Trophoblast cell (in vitro differentiated cells and primary cell): ENCODE data around the gene FGD2.
"Not testable (repeated sequence)": the region's sequence is repeated elsewhere in the genome, so short reads cannot be mapped to it uniquely, and the experiment has no call there.

Experiments
- DNase-seq, 2 donors: peaks; one replicate each; pipeline ENCODE4 v3.0.0-alpha.2; 2016
- H2AFZ ChIP-seq: 2 replicates; pipeline ENCODE4 v1.6.1; 2013; ENCODE audit warnings: low read length, moderate library complexity, mild to moderate bottlenecking; ENCODE audit not compliant: insufficient read depth, poor library complexity
- H2AK5ac ChIP-seq: 2 replicates; pipeline ENCODE4 v1.6.1; 2013; ENCODE audit warnings: mild to moderate bottlenecking, low read length
- H2BK120ac ChIP-seq: 2 replicates; pipeline ENCODE4 v1.6.1; 2013; ENCODE audit warnings: low read length, mild to moderate bottlenecking, moderate library complexity; ENCODE audit not compliant: insufficient read depth, poor library complexity
- H2BK12ac ChIP-seq: 2 replicates; pipeline ENCODE4 v1.6.1; 2013; ENCODE audit warnings: mild to moderate bottlenecking, low read length, moderate library complexity
- H2BK5ac ChIP-seq: 2 replicates; pipeline ENCODE4 v1.6.1; 2013; ENCODE audit warnings: low read length, low read depth, moderate library complexity, mild to moderate bottlenecking; ENCODE audit not compliant: poor library complexity
- H3K14ac ChIP-seq: 2 replicates; pipeline ENCODE4 v1.6.1; 2013; ENCODE audit warnings: mild to moderate bottlenecking, low read length
- H3K18ac ChIP-seq: 2 replicates; pipeline ENCODE4 v1.6.1; 2013; ENCODE audit warnings: mild to moderate bottlenecking, low read length
- H3K23ac ChIP-seq: 2 replicates; pipeline ENCODE4 v1.6.1; 2013; ENCODE audit warnings: low read length
- H3K27ac ChIP-seq: 2 replicates; pipeline ENCODE4 v1.5.1; 2013; ENCODE audit warnings: low read depth, mild to moderate bottlenecking, inconsistent platforms, low read length, moderate library complexity
- H3K27me3 ChIP-seq: 2 replicates; pipeline ENCODE4 v1.6.1; 2013; ENCODE audit warnings: inconsistent platforms, mild to moderate bottlenecking, low read length, moderate library complexity; ENCODE audit not compliant: insufficient read depth
- H3K36me3 ChIP-seq, 2 experiments: 1 replicate in 1 of 2; 2 replicates in 1 of 2; pipeline ENCODE4 v1.6.1; 2013; ENCODE audit warnings: low read length in 2 of 2, mild to moderate bottlenecking in 2 of 2, moderate library complexity in 1 of 2; ENCODE audit not compliant: insufficient read depth in 2 of 2, control insufficient read depth in 1 of 2
- H3K4ac ChIP-seq: 2 replicates; pipeline ENCODE4 v1.6.1; 2013; ENCODE audit warnings: low read depth, mild to moderate bottlenecking, low read length, moderate library complexity
- H3K4me1 ChIP-seq, 2 experiments: 1 replicate in 1 of 2; 2 replicates in 1 of 2; pipeline ENCODE4 v1.6.1; 2013; ENCODE audit warnings: low read length in 2 of 2, mild to moderate bottlenecking in 2 of 2, moderate library complexity in 1 of 2; ENCODE audit not compliant: insufficient read depth in 2 of 2, control insufficient read depth in 1 of 2
- H3K4me2 ChIP-seq: 2 replicates; pipeline ENCODE4 v1.6.1; 2013; ENCODE audit warnings: inconsistent platforms, mild to moderate bottlenecking, low read length, moderate library complexity
- H3K4me3 ChIP-seq: 2 replicates; pipeline ENCODE4 v1.5.1; 2013; ENCODE audit warnings: mild to moderate bottlenecking, low read depth, low read length, inconsistent platforms
- H3K79me1 ChIP-seq: one replicate; pipeline ENCODE4 v1.6.1; 2013; ENCODE audit warnings: low read length
- H3K79me2 ChIP-seq: 2 replicates; pipeline ENCODE4 v1.6.1; 2013; ENCODE audit warnings: low read length, mild to moderate bottlenecking; ENCODE audit not compliant: control insufficient read depth, insufficient read depth, poor library complexity
- H3K9ac ChIP-seq: 2 replicates; pipeline ENCODE4 v1.6.1; 2013; ENCODE audit warnings: mild to moderate bottlenecking, low read length
- H3K9me3 ChIP-seq: 2 replicates; pipeline ENCODE4 v1.6.1; 2013; ENCODE audit warnings: low read depth, mild to moderate bottlenecking, control low read depth, inconsistent platforms, low read length; ENCODE audit not compliant: insufficient read depth
- H4K12ac ChIP-seq: 2 replicates; pipeline ENCODE4 v1.6.1; 2013; ENCODE audit warnings: low read depth, mild to moderate bottlenecking, low read length, moderate library complexity
- H4K8ac ChIP-seq: 2 replicates; pipeline ENCODE4 v1.6.1; 2013; ENCODE audit warnings: low read depth, mild to moderate bottlenecking, low read length, moderate library complexity
- H4K91ac ChIP-seq: one replicate; pipeline ENCODE4 v1.6.1; 2013; ENCODE audit warnings: low read depth, mild to moderate bottlenecking, low read length, moderate library complexity
- WGBS: extraction: QIAGEN DNeasy Blood & Tissue Kit; methylation state at CpG from one replicate; pipeline ENCODE4 v1.1.7; 2013; ENCODE audit warnings: missing lambda C conversion rate; ENCODE audit not compliant: insufficient read length, insufficient coverage; ENCODE audit errors: extremely low coverage; 5-methylcytosine and 5-hydroxymethylcytosine counted together

The FGD2 gene

DNA sequence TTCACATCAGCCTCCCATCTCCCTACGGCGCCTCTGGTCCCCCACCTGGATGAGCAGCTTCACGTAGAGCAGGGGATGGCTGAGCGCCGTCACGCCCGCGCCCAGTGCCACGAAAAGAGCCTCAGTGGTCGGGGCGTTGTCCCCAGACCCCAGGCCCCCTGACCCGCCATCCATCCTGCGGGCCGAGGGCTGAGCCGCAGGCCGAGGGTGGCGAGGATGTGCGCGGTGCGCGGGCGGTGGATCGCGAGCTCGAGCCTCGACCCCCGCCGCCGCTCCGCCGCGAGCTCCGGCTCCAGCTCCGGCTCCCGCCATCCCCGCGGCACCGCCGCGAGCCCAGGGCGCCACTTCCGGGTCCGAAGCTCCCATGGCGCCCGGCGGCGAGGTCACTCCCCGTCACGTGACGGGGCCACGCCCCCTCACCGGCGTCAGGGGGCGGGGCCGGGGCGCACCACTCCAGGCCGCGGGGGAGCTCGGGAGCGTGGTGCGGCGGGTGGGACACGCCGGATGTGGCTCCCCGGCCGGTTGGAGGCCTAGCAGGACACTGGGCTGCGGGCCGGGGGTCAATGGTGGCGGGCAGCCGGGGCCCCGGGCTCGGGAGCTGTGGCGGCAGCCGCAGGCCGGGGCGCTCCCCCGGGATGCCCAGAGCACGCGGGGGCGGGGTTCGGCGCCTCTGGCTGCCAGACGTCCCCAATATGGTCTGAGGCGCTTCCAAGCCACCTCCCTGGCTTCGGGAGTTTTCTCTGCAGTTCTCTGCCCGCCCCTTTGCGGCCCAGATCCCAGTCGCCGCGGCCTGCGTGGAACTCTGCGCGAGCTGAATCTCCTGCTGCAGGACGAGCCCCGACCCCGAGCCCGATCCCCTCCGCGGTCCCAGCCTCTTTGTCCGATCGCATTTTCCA, 19.4 kb upstream of the FGD2 start, which contains the start of gene MTCH1:
MTCH1 (minus strand) TSS at position 389 of the 896 bp plus-strand sequence; CDS start at position 366, 23 bp downstream.
- no peaks in the 10 kb centered on the region for H3K27me3 ChIP-seq
- peak within 1 kb of the TSS; percentile 74 for H3K14ac ChIP-seq
- H2BK5ac ChIP-seq, result peak within 1 kb of the TSS; percentile 89
- peaks cover 5 to 12% of the 10 kb centered on the region in 2 experiments for H3K4me1 ChIP-seq
- H3K9ac ChIP-seq, result peak within 1 kb of the TSS; percentile 98
- peak within 1 kb of the TSS; percentile 39 for H4K12ac ChIP-seq
- no peak within 1 kb of the TSS for H3K23ac ChIP-seq
- peak within 1 kb of the TSS; percentile 60 for H2AK5ac ChIP-seq
- no peaks in the 10 kb centered on the region for H3K9me3 ChIP-seq
- H3K36me3 ChIP-seq, result peaks cover 3 to 7% of the 10 kb centered on the region in 2 experiments
- peak within 1 kb of the TSS; percentile 78 for H3K18ac ChIP-seq
- peak within 1 kb of the TSS; percentile 89 for H3K4ac ChIP-seq
- H3K27ac ChIP-seq, result peak within 1 kb of the TSS; percentile 65
- no peak within 1 kb of the TSS for H2BK12ac ChIP-seq
- H4K8ac ChIP-seq, result peak within 1 kb of the TSS; percentile 92
- H3K4me2 ChIP-seq, result peak within 1 kb of the TSS; percentile 91
- H3K79me1 ChIP-seq, result peaks cover 15% of the 10 kb centered on the region
- peak within 1 kb of the TSS; percentile 99 for H3K4me3 ChIP-seq
- peak within 1 kb of the TSS; percentile 80 for H4K91ac ChIP-seq
- peak within 1 kb of the TSS; percentile 65 for H2BK120ac ChIP-seq
- no CpG with 5 or more reads among the region's 101 CpGs for WGBS
- peak within 1 kb of the TSS; percentile 77 for H2AFZ ChIP-seq
- H3K79me2 ChIP-seq, result peaks cover 29% of the 10 kb centered on the region
- peak; percentile 80 to 97 for DNase-seq

- peak overlapping the region; percentile 78 for H3K4me2 ChIP-seq
- no peak overlapping the region for H2BK12ac ChIP-seq
- peak overlapping the region; percentile 46 for H3K4ac ChIP-seq
- no peaks in the 10 kb centered on the region for H3K27me3 ChIP-seq
- H4K91ac ChIP-seq, result peak overlapping the region; percentile 80
- peaks cover 15% of the 10 kb centered on the region for H3K79me1 ChIP-seq
- peak overlapping the region; percentile 28 for H4K12ac ChIP-seq
- peaks cover 5 to 12% of the 10 kb centered on the region in 2 experiments for H3K4me1 ChIP-seq
- peak overlapping the region; percentile 78 for H3K18ac ChIP-seq
- H4K8ac ChIP-seq, result peak overlapping the region; percentile 92
- peak overlapping the region; percentile 60 for H2AK5ac ChIP-seq
- peak overlapping the region; percentile 65 for H2BK120ac ChIP-seq
- no CpG with 5 or more reads among the region's 8 CpGs for WGBS
- H2AFZ ChIP-seq, result peak overlapping the region; percentile 77
- H3K9me3 ChIP-seq, result no peaks in the 10 kb centered on the region
- H2BK5ac ChIP-seq, result peak overlapping the region; percentile 89
- H3K79me2 ChIP-seq, result peaks cover 25% of the 10 kb centered on the region
- H3K14ac ChIP-seq, result peak overlapping the region; percentile 74
- peak overlapping the region; percentile 65 for H3K27ac ChIP-seq
- peak overlapping the region; percentile 99 for H3K4me3 ChIP-seq
- peak overlapping the region; percentile 96 for H3K9ac ChIP-seq
- peaks cover 0 to 3% of the 10 kb centered on the region in 2 experiments for H3K36me3 ChIP-seq
- no peak overlapping the region for H3K23ac ChIP-seq
- DNase-seq, result no peak
Observed at GRCh38 chr6:36986704-36987047, 18.8 kb upstream of the FGD2 start.

GRCh38 chr6:36989264-36989663, 16.2 kb upstream of the FGD2 start:
- no peak overlapping the region for H3K18ac ChIP-seq
- no peaks in the 10 kb centered on the region for H3K36me3 ChIP-seq
- H3K79me1 ChIP-seq, result peaks cover 15% of the 10 kb centered on the region
- H4K91ac ChIP-seq, result no peak overlapping the region
- H4K8ac ChIP-seq, result no peak overlapping the region
- no peak overlapping the region for H3K4ac ChIP-seq
- no peak overlapping the region for H2AK5ac ChIP-seq
- H3K4me3 ChIP-seq, result no peak overlapping the region
- H3K27ac ChIP-seq, result no peak overlapping the region
- no peak overlapping the region for H3K9ac ChIP-seq
- no peaks in the 10 kb centered on the region for H3K9me3 ChIP-seq
- no peak overlapping the region for H2BK12ac ChIP-seq
- no peak overlapping the region for H2AFZ ChIP-seq
- H3K4me2 ChIP-seq, result no peak overlapping the region
- no peak overlapping the region for H3K14ac ChIP-seq
- H3K27me3 ChIP-seq, result no peaks in the 10 kb centered on the region
- H2BK120ac ChIP-seq, result no peak overlapping the region
- H4K12ac ChIP-seq, result no peak overlapping the region
- no peak for DNase-seq
- H3K79me2 ChIP-seq, result peaks cover 19% of the 10 kb centered on the region
- no peak overlapping the region for H3K23ac ChIP-seq
- H3K4me1 ChIP-seq, result peaks cover 5 to 12% of the 10 kb centered on the region in 2 experiments
- WGBS, result no CpG with 5 or more reads among the region's 6 CpGs
- H2BK5ac ChIP-seq, result no peak overlapping the region

GRCh38 chr6:36990401-36990800, 15.1 kb upstream of the FGD2 start:
- H3K4me1 ChIP-seq, H3K9me3 ChIP-seq, H3K4ac ChIP-seq, H3K27ac ChIP-seq, H2BK5ac ChIP-seq, H2BK12ac ChIP-seq, H3K4me2 ChIP-seq, H3K4me3 ChIP-seq, H3K18ac ChIP-seq, H3K14ac ChIP-seq, DNase-seq, H4K12ac ChIP-seq, H4K8ac ChIP-seq, H3K9ac ChIP-seq, H2AFZ ChIP-seq, H4K91ac ChIP-seq, H2BK120ac ChIP-seq, H2AK5ac ChIP-seq, H3K27me3 ChIP-seq, H3K79me2 ChIP-seq, H3K23ac ChIP-seq, H3K36me3 ChIP-seq: not testable (repeated sequence)
- peaks cover 10% of the 10 kb centered on the region for H3K79me1 ChIP-seq
- WGBS, result no CpG with 5 or more reads among the region's 2 CpGs
